Activated gamma-delta T cell treated with anti-CD3 and anti-CD28 coated beads, Interleukin-2, amount 50 U/mL, for 16 hours (primary cell): ENCODE results near the gene RIPOR2.
"Not testable (repeated sequence)": the region's sequence is repeated elsewhere in the genome, so short reads cannot be mapped to it uniquely, and the experiment has no call there.

ENCODE experiments used
- DNase-seq: peaks from one replicate; pipeline ENCODE4 v3.0.0-alpha.2; 2020; ENCODE audit warnings: low read depth

RIPOR2 gene

DNA sequence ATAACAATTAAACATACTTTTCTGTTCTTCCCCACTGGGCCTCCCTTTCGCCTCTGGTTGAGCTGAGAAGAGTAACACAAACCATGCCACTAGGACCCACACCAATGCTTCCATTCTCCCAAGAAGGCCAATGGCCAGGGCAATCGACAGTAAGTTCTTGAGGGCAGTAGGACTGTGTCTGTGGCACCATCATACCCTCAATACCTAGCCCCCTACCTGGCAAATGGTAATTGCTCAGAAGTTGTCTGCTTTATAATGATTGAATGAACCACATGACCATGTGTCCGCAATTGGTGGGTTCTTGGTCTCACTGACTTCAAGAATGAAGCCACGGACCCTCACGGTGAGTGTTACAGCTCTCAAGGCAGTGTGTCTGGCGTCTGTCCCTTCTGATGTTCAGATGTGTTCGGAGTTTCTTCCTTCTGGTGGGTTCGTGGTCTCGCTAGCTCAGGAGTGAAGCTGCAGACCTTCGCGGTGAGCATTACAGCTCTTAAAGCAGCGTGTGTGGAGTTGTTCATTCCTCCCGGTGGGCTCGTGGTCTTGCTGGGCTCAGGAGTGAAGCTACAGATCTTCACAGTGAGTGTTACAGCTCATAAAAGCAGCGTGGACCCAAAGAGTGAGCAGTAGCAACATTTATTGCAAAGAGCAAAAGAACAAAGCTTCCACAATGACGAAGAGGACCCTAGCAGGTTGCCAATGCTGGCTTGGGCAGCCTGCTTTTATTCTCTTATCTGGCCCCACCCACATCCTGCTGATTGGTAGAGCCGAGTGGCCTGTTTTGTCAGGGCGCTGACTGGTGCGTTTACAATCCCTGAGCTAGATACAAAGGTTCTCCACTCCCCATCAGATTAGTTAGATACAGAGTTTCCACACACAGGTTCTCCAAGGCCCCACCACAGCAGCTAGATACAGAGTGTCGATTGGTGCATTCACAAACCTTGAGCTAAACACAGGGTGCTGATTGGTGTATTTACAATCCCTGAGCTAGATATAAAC, 170.6 kb downstream of the RIPOR2 start:
- DNase-seq = not testable (repeated sequence)

DNA sequence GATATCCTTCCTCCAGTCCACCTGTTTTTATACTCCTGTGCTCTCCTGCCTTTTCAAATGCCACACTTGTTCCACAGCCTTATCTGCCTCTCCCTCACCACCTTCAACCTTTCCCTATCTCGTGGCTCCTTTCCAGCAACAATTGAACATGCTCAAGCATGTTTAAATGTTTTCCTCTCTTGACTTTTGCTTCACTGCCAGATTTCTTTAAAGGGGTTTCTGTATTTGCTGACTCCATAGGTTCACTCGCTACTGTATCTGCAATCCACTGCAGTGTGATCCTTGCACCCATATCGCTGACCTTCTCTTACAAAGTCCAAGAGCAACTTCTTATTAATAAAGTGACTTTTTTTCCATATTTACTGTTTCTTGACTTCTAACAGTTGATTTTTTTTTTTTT, 172.2 kb downstream of the RIPOR2 start:
- no peak for DNase-seq

DNA sequence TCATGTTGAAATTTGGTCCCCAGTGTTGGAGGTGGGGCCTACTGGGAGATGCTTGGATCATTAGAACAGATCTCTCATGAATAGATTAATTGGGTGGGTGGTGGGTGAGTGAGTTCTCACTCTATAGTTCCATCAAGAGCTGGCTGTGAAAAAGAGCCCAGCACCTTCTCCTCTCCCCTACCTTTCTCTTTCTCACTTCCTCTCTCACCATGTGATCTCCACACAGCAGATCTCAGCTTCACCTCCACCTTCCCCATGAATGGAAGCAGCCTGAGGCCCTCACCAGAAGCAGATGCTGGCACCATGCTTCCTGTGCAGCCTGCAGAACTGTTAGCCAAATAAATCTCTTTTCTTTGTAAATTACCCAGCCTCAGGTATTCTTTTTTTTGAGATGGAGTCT, 173.9 kb downstream of the RIPOR2 start:
- DNase-seq = no peak

DNA sequence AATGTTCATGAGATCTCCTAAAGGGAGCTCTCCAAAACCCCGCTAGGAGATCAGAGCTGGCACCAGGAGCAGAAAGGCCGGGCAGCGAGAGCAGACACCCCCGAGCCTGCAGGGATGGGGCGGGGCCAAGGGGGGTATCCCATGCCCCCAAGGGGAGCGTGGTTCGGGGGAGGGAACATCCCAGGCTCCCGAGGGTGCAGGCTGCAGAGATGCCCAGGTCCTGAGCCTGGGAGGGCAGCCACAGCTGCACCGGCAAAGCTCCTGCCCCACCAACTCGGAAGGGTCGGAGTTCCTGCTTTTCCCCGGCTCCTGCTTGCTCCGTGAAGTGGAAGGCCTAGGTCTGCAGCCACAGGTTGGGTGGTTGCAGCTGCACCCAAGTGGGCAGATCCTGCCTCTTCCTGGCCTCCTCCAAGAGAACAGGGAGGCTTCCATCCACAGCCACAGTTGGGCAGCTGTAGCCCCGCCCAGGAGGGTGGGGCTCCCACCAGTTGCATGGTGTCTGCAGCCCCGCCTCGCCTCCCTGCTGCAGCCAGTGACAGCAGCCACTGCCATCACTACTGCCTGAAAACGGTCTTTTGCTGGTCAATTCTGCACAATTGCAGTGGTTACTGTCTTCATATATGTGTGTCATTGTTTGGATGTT, 174.4 kb downstream of the RIPOR2 start:
- no peak for DNase-seq

DNA sequence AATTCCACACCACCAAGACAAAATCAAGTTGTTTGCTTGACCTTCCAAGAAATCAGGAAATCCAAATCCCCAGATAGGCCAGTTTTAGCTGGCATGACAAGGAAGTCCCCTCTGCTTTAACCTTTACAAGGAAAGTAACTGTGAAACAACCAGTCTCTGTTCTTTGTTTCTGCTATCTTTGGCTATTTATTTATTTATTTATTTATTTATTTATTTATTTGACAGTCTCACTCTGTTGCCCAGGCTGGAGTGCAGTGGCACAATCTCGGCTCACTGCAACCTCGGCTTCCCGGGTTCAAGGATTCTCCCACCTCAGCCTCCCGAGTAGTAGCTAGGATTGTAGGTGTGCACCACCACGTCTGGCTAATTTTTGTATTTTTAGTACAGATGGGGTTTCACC, 175.6 kb downstream of the RIPOR2 start:
- no peak for DNase-seq

DNA sequence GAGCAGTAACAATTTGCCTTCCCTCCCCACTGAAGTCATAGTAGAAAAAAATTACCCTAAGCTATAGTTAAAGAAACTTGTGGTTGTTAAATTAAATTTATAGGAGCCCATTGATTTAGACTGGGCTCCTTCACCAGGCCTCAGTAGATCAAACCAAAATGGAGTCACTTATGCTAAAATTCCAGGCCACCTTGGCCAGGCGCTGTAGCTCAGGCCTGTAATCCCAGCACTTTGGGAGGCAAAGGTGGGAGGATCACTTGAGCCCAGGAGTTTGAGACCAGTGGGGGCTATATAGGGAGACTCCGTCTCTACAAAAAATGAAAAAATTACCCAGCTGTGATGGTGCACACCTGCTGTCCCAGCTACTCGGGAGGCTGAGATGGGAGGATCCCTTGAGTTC, 176.0 kb downstream of the RIPOR2 start:
- no peak for DNase-seq

DNA sequence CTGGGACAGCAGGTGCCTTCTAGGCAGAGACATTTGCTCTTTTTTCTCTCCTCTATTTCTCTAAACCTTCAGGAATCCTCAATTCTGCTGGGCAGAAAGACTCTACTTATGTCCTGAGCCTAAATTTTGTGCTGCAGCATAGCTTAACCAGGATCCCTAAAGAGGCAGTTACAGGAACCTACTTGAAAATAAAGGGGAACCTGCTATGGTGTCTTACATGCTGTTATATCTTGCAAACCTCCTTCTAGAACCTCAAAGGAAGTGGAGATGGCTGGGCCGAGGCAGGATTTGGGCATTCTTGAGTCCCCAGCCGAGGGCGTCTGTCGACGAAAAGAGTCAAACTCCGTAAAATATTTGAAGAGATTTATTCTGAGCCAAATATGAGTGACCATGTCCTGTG, 178.1 kb downstream of the RIPOR2 start:
- no peak for DNase-seq

DNA sequence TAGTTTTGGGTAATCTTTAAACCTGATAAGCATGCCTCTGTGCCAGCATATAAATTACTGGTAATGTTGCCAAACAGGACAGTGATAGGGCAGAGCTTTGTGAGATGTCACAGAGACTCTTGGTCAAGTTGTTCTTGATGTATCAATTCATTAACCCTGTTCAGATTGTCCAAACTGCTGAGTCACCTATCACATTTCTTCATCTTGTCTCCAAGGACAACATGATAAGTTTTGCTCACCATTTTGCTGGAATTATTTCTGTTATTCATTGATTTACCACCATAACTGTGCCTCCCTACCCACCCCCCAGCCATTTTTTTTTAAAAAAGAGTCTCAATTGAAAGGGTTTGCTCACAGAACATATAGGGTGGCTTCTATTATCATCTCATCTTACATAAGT, 180.5 kb downstream of the RIPOR2 start:
- DNase-seq = no peak

DNA sequence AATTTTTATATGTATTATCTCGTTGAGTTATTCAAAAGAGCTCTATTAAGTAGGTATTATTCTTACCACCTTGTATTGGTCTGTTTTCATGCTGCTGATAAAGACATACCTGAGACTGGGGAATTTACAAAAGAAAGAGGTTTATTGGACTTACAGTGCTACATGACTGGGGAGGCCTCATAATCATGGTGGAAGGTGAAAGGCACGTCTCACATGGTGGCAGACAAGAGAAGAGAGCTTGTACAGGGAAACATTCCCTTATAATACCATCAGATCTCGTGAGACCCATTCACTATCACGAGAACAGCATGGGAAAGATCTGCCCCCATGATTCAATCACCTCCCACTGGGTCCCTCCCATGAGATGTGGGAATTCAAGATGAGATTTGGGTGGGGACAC, 181.4 kb downstream of the RIPOR2 start:
- DNase-seq = not testable (repeated sequence)
